ENCODE measurements around the gene FUS.
A peak's percentile ranks its signal among the peaks of the same experiment; 100 is the strongest.

FUS gene

GRCh38 chr16:31182391-31182790 is 2.5 kb downstream of the FUS start:
- H3K4me3 ChIP-seq (ENCODE audit: low read depth, low read length): peak overlapping the region; percentile 98
- DNase-seq (ENCODE audit: low read depth, low spot score): no peak
- no peak for TF ChIP-seq CTCF (IDR thresholded peaks at IDR 0.05; ENCODE audit: low read depth, low read length)
- in situ Hi-C loops (cut with HindIII; ENCODE audit: low sequenced_read_pairs): loop anchor here (25.0 kb wide), 1 partner anchor 280 kb away; the partner anchor contains the start of genes ARMC5 and TGFB1I1

- in situ Hi-C loops (cut with HindIII; ENCODE audit: low sequenced_read_pairs): loop anchor here (25.0 kb wide), 1 partner anchor 279 kb away; the partner anchor contains the start of genes ARMC5 and TGFB1I1
- no peak for TF ChIP-seq CTCF (IDR thresholded peaks at IDR 0.05; ENCODE audit: low read depth, low read length)
- H3K4me3 ChIP-seq (ENCODE audit: low read depth, low read length): no peak overlapping the region
- DNase-seq (ENCODE audit: low read depth, low spot score): no peak
Measured at GRCh38 chr16:31183432-31184428, 3.8 kb downstream of the FUS start.

- no peak overlapping the region for H3K4me3 ChIP-seq (ENCODE audit: low read depth, low read length)
- DNase-seq (ENCODE audit: low read depth, low spot score): no peak
- no peak for TF ChIP-seq CTCF (IDR thresholded peaks at IDR 0.05; ENCODE audit: low read depth, low read length)
- in situ Hi-C loops (cut with HindIII; ENCODE audit: low sequenced_read_pairs): loop anchor here (25.0 kb wide), 1 partner anchor 277 kb away; the partner anchor contains the start of genes ARMC5 and TGFB1I1
Measured at GRCh38 chr16:31184888-31185287, 4.9 kb downstream of the FUS start.

GRCh38 chr16:31185339-31185738 is 5.4 kb downstream of the FUS start:
- in situ Hi-C loops (cut with HindIII; ENCODE audit: low sequenced_read_pairs): loop anchor here (25.0 kb wide), 1 partner anchor 277 kb away; the partner anchor contains the start of genes ARMC5 and TGFB1I1
- no peak for DNase-seq (ENCODE audit: low read depth, low spot score)
- no peak overlapping the region for H3K4me3 ChIP-seq (ENCODE audit: low read depth, low read length)
- TF ChIP-seq CTCF (IDR thresholded peaks at IDR 0.05; ENCODE audit: low read depth, low read length): no peak

GRCh38 chr16:31186176-31186575 is 6.2 kb downstream of the FUS start:
- no peak for TF ChIP-seq CTCF (IDR thresholded peaks at IDR 0.05; ENCODE audit: low read depth, low read length)
- in situ Hi-C loops (cut with HindIII; ENCODE audit: low sequenced_read_pairs): loop anchor here (25.0 kb wide), 1 partner anchor 276 kb away; the partner anchor contains the start of genes ARMC5 and TGFB1I1
- no peak for DNase-seq (ENCODE audit: low read depth, low spot score)
- H3K4me3 ChIP-seq (ENCODE audit: low read depth, low read length): no peak overlapping the region

- no peak for DNase-seq (ENCODE audit: low read depth, low spot score)
- in situ Hi-C loops (cut with HindIII; ENCODE audit: low sequenced_read_pairs): loop anchor here (25.0 kb wide), 1 partner anchor 275 kb away; the partner anchor contains the start of genes ARMC5 and TGFB1I1
- TF ChIP-seq CTCF (IDR thresholded peaks at IDR 0.05; ENCODE audit: low read depth, low read length): no peak
- no peak overlapping the region for H3K4me3 ChIP-seq (ENCODE audit: low read depth, low read length)
Measured at GRCh38 chr16:31186930-31187807, 7.2 kb downstream of the FUS start.
